ENCODE data around the gene GCNT4.

The GCNT4 gene

DNA sequence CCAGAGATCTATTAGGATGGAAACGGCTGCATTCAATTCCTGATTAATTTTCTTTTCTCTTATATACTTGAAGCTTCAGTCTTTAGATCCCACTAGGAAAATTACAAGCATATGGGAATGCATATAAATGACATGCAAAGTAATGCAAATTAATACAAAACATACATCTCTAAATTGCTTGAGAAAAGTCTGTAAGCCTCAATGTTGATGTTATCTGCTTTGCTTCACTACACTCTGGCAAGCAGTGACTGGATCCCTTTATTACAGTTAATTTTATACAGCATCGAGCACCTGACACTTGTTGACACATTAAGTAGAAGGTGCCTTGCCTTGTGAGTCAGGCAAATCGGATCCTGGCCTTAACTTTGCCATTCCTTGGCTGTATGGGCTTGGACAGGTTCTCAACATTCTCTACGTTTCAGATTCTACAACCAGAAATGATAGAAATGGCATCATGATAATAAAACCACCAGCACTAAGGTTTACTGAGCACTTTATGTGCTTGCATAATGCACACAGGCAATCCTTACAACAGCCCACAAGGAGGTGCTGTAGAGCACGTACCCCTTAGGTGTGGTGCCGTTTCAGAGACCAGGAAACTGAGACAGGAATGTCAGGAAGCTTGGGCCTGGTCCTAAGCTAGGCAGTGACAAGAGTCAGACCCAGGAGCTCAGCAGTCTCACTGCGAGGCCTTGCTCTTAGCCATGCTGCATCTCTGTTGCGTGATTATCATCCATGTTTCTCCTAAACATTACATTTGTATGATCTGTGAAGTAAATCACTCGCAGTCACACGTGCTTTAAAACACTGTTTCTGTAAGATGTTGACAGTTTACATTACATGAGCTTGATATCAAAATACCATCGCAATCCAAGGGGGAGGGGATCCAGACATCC lies 2.7 kb downstream of the GCNT4 start:
- DNase-seq, result peak; percentile 14

DNA sequence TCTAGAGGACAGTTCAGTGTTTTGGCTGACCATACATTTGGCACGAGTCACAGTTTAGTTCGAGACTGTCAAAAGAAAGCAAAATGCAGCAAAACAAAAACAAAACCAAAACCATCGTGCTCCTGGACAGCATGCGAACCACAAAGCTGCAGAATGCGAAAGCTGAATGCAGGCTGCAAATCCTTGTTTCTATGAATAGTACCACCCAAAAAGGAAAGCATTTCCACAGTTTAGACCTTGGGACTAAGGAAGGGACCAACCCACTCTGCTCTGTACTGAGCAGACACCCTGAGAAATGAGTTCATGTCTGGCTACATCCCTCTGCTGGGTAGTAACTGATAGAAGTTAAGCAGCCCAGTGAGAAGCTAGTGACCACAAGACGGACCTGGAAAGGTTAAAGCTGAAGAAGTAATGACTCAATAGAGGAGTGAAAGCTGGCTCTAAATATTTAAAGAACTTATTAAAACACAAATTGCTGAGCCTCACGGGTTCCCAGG lies 3.9 kb downstream of the GCNT4 start:
- DNase-seq, result no peak

- DNase-seq, result no peak
Observed at GRCh38 chr5:75047356-75047755, 5.0 kb downstream of the GCNT4 start.

GRCh38 chr5:75046366-75047142 lies 5.8 kb downstream of the GCNT4 start:
- DNase-seq, result no peak

GRCh38 chr5:75045071-75045470 lies 7.3 kb downstream of the GCNT4 start:
- DNase-seq, result no peak

DNA sequence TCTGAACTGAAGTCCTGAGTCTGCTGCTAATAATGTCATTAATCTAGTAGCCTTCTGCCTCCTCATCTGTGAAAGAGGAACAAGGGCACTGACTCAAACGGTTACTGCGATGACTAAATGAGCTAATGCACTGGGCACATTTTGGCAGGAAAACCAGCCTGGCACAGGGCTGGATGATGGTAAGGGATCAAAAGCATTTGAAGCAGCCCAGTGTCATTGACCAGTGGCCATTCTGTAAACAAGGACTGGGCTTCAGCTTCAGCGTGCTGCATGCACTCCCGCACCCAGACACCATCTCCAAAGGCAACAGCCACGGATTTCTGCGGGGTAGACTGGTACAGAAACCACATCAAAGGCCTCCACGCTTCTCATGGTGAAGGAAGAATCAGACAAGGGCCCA lies 8.0 kb downstream of the GCNT4 start:
- no peak for DNase-seq

GRCh38 chr5:75043633-75044264 lies 8.6 kb downstream of the GCNT4 start:
- no peak for DNase-seq

DNA sequence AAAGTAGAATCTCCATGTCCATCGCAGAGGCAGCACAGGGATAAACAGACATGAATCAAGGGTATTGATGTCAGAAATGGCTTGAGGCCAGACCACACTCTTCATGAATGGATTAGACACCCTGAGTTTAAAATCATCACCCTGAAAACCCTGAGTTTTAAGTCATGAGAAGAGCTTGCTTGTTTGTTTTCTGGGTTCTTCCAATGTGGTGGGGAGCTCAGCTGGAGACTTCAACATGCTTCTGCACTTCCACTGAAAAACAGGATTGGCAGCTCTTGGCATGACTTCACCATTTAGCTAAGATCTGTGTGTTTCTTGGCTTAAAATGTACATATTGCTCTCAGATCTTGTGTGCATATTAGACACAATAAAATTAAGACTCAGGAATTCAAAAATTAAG lies 9.8 kb downstream of the GCNT4 start:
- DNase-seq, result no peak

DNA sequence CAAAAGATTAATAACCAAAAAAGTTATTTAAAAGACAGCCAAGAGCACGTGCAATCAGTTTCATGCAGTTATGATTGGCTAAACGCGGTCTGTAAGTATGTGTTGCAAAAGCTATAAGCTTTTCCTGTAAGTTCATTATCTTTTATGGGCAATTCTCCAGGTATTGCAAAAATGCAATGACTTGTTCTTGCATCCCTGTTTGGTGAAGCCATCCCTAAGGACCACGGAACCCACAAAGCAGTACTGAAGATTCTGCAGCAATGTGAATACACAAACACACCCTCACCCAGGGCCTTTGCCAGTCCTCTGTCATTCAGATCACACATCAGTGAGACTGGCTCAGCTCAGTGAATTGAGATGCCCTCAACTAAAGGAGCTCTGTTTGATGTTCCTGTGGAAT lies 11.4 kb downstream of the GCNT4 start:
- DNase-seq, result no peak

GRCh38 chr5:75037106-75037505 lies 15.3 kb downstream of the GCNT4 start:
- no peak for DNase-seq

GRCh38 chr5:75034137-75034739 lies 18.1 kb downstream of the GCNT4 start:
- DNase-seq, result no peak

DNA sequence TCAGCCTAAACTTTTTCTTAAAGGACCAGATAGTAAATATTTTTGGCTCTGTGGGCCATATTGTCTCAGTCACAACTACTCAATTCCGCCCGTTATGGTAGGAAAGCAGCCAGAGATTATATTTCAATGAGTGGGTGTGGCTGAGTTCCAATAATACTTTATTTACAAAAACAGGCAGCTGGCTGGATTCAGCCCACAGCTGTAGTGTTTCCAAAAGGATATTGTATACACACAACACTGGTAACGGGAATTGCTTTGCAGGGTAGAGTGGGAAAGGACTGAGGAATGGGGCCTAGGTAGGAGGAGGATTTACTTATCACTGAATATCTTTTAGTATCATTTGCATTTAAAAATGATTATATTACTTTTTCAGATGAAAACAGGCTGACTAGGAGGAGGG lies 21.0 kb downstream of the GCNT4 start:
- no peak for DNase-seq

DNA sequence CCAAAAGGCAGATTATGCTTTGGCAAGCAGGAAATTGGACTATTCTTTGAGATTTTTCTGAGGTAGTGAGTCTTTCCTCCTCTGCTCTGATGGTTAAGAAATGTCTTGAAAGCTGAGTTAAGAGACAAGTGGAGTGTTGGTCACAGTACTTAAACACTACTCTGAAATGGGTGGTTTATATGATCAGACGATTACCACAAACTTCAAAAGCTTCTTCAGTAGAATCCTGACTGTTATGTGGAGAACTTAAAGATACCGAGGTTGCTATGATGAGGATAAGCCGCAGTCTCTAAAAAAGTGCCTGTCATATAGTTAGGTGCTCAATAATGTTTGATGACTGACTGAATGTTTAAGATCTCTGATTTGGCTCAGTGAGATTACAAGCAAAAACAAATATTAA lies 24.3 kb downstream of the GCNT4 start:
- DNase-seq, result no peak

- no peak for DNase-seq
Observed at GRCh38 chr5:75023368-75024159, 28.8 kb downstream of the GCNT4 start.

GRCh38 chr5:75021800-75022199 lies 30.6 kb downstream of the GCNT4 start:
- DNase-seq, result no peak

GRCh38 chr5:75021219-75021618 lies 31.1 kb downstream of the GCNT4 start:
- DNase-seq, result no peak

GRCh38 chr5:75020016-75020656 lies 32.2 kb downstream of the GCNT4 start:
- DNase-seq, result no peak

DNA sequence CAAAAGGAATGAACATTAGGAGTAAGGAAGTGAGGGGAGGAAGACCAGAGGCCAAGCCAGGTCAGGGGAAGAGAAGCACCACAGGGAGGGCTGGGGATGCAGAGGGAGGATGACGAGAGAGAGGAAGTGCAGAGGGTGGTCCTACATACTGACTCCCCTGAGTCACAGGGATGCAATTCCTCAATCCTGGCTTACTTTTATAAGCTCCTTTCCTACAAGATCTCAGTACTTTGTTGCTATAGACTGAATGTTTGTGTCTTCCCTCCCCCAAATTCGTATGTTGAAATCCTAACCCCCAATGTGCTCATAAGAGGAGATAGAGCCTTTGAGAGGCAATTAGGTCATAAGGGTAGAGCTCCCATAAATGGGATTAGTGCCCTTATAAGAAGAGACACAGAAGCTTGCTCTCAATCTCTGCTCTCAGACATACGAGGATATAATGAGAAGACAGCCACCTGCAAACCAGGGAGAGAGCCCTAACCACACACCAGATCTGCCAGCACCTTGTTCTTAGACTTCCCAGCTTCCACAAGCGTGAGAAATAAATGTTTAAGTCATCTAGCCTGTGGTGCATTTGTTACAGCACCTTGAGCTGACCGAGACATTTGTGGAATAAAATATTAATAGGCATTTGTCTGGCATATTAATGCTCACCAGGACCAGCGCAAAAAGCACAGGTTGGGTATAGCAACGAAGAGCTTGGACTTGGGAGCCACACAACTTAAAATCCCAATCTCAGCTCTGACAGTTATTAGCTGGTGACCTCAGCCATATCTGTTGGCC lies 33.4 kb downstream of the GCNT4 start:
- no peak for DNase-seq

DNA sequence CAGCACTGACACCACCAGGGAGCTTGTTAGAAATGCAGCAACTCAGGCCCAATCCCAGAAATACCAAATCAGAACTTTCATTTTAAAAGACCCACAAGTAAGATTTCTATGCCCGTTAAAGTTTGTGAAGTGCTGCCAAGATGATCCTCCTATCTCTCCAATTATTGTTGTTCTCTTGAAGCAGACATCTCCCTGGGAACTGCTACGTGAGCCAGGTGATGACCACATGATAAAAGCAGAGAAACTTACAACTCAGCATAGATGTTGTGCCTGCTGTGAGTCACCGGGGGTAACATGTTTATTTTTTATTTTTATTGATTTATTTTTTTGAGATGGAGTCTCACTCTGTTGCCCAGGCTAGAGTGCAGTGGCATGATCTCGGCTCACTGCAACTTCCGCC lies 34.4 kb downstream of the GCNT4 start:
- DNase-seq, result no peak

DNA sequence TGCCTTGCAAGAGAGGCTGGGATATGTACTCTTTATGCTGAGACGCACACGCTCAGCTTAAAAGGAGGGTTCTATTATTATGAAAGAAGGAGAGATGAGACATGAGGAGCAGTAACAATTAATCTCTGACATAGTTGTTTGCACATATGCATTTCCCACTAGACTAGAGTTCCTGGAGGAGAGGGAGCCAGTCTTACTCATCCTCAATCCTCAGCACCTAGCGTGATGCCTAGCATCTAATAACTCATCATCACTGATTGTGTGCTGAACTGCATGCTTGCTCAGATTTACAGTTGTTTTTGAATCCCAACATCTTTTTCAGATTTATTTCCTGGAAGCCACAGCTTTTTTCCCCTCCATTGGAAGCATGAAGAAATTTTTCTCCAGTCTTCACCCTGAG lies 35.5 kb downstream of the GCNT4 start:
- DNase-seq, result no peak

- DNase-seq, result no peak
Observed at GRCh38 chr5:75012748-75013147, 39.6 kb downstream of the GCNT4 start.
